ENCODE measurements around the gene PRORP. TPM values are rescaled to one million over a fixed set of nuclear protein-coding genes. Genes with fewer than 3 reads are reported as not detected.

Gene PRORP
- total and polyA plus RNA-seq, 2 of the 13 experiments (the other 11 are each of a cell fraction or from before 2014, with no cell fraction given): 48.9 to 88.7 TPM

DNA sequence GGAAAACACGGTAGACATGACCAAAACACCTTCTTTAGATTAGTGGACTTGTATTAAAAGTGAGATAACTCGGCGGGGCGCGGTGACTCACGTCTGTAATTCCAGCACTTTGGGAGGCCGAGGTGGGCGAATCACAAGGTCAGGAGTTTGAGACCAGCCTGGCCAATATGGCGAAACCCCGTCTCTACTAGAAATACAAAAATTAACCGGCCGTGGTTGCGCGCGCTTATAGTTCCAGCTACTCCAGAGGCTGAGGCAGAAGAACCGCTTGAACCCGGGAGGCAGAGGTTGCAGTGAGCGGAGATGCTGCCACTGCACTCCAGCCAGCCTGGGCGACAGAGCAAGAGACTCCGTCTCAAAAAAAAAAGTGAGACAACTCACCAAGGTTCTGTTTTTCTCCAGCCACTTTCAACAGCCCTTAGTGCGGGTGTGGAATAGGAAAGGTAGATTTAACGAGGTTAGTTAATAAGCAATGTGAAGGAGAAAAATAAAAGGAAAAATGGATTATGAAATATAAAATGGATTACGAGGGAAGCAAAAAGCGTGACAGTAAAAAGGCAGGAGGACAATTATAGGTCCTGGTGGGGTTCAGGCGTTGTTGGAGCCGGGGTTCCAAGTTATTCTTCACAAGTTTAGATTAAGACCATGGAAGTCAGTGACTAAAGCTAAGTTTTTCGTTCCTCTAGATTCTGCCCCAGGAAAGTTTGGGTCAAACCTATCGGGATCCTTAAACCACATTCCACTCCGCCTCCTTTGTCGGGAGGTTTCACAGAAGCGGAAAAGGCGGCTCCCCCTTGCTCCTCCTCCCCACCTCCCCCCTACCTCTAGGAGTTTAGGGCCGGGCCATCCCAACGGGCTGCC, 1.1 kb upstream of the PRORP start (continued):
- TF ChIP-seq CBX2 (IDR thresholded peaks at IDR 0.05; ENCODE audit: low read depth, low read length): 0 out of 2 replicates have a peak, but pooled peaks have one; percentile 10
- TF ChIP-seq CBX2 (CRISPR knock-in tag; IDR thresholded peaks at IDR 0.05; ENCODE audit: low read depth): no peak
- peak; percentile 95 for TF ChIP-seq PRPF4 (IDR thresholded peaks at IDR 0.05; ENCODE audit: low read depth, low read length, poor library complexity, severe bottlenecking)
- TF ChIP-seq, protein P1, sequence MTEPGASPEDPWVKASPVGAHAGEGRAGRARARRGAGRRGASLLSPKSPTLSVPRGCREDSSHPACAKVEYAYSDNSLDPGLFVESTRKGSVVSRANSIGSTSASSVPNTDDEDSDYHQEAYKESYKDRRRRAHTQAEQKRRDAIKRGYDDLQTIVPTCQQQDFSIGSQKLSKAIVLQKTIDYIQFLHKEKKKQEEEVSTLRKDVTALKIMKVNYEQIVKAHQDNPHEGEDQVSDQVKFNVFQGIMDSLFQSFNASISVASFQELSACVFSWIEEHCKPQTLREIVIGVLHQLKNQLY (CRISPR knock-in tag; IDR thresholded peaks at IDR 0.05): peak; percentile 13; the same call in 1 of the 2 replicates
- no peak; the same call in 1 of the 2 replicates for TF ChIP-seq ZNF256 (CRISPR knock-in tag; conservative IDR thresholded peaks at IDR 0.05)
- TF ChIP-seq HOXA5 (CRISPR knock-in tag; IDR thresholded peaks at IDR 0.05): no peak
- TF ChIP-seq, protein P2, sequence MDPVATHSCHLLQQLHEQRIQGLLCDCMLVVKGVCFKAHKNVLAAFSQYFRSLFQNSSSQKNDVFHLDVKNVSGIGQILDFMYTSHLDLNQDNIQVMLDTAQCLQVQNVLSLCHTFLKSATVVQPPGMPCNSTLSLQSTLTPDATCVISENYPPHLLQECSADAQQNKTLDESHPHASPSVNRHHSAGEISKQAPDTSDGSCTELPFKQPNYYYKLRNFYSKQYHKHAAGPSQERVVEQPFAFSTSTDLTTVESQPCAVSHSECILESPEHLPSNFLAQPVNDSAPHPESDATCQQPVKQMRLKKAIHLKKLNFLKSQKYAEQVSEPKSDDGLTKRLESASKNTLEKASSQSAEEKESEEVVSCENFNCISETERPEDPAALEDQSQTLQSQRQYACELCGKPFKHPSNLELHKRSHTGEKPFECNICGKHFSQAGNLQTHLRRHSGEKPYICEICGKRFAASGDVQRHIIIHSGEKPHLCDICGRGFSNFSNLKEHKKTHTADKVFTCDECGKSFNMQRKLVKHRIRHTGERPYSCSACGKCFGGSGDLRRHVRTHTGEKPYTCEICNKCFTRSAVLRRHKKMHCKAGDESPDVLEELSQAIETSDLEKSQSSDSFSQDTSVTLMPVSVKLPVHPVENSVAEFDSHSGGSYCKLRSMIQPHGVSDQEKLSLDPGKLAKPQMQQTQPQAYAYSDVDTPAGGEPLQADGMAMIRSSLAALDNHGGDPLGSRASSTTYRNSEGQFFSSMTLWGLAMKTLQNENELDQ (CRISPR knock-in tag; IDR thresholded peaks at IDR 0.05; ENCODE audit: borderline replicate concordance): peak; percentile 12; the same call in 1 of the 2 replicates
- TF ChIP-seq, protein P3, sequence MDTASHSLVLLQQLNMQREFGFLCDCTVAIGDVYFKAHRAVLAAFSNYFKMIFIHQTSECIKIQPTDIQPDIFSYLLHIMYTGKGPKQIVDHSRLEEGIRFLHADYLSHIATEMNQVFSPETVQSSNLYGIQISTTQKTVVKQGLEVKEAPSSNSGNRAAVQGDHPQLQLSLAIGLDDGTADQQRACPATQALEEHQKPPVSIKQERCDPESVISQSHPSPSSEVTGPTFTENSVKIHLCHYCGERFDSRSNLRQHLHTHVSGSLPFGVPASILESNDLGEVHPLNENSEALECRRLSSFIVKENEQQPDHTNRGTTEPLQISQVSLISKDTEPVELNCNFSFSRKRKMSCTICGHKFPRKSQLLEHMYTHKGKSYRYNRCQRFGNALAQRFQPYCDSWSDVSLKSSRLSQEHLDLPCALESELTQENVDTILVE (CRISPR knock-in tag; IDR thresholded peaks at IDR 0.05): no peak
- TF ChIP-seq TBX3 (IDR thresholded peaks at IDR 0.05; ENCODE audit: borderline replicate concordance): 0 out of 2 replicates have a peak, but pooled peaks have one; percentile 0
- TF ChIP-seq TCF7 (IDR thresholded peaks at IDR 0.05; ENCODE audit: low read depth): 0 out of 2 replicates have a peak, but pooled peaks have one; percentile 11
- peak; percentile 99 for TF ChIP-seq ZBTB38 (CRISPR knock-in tag; IDR thresholded peaks at IDR 0.05)
- 0 out of 2 replicates have a peak, but pooled peaks have one; percentile 20 for TF ChIP-seq SP140L (CRISPR knock-in tag; IDR thresholded peaks at IDR 0.05; ENCODE audit: borderline replicate concordance)
- no peak for TF ChIP-seq ZNF775 (CRISPR knock-in tag; IDR thresholded peaks at IDR 0.05; ENCODE audit: borderline replicate concordance)
- TF ChIP-seq, protein P4, sequence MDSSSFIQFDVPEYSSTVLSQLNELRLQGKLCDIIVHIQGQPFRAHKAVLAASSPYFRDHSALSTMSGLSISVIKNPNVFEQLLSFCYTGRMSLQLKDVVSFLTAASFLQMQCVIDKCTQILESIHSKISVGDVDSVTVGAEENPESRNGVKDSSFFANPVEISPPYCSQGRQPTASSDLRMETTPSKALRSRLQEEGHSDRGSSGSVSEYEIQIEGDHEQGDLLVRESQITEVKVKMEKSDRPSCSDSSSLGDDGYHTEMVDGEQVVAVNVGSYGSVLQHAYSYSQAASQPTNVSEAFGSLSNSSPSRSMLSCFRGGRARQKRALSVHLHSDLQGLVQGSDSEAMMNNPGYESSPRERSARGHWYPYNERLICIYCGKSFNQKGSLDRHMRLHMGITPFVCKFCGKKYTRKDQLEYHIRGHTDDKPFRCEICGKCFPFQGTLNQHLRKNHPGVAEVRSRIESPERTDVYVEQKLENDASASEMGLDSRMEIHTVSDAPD (CRISPR knock-in tag; IDR thresholded peaks at IDR 0.05): peak; percentile 16; the same call in 1 of the 2 replicates
- TF ChIP-seq KAT7 (CRISPR knock-in tag; IDR thresholded peaks at IDR 0.05; ENCODE audit: borderline replicate concordance): no peak; the same call in 1 of the 2 replicates
- TF ChIP-seq TARDBP (CRISPR knock-in tag; IDR thresholded peaks at IDR 0.05): peak; percentile 2; the same call in 1 of the 2 replicates
- no peak for TF ChIP-seq PHF5A (CRISPR knock-in tag; IDR thresholded peaks at IDR 0.05; ENCODE audit: low read depth, unreplicated experiment)
- TF ChIP-seq IRX3 (CRISPR knock-in tag; IDR thresholded peaks at IDR 0.05; ENCODE audit: borderline replicate concordance, low read depth): peak; percentile 46; the same call in 1 of the 2 replicates
- no peak for TF ChIP-seq KDM6A (CRISPR knock-in tag; IDR thresholded peaks at IDR 0.05; ENCODE audit: low read depth)
- TF ChIP-seq FIP1L1 (IDR thresholded peaks at IDR 0.05; ENCODE audit: borderline replicate concordance, insufficient read depth, low read depth, low read length): 0 out of 2 replicates have a peak, but pooled peaks have one; percentile 23
- TF ChIP-seq SATB2 (CRISPR knock-in tag; IDR thresholded peaks at IDR 0.05): no peak
- TF ChIP-seq THYN1 (CRISPR knock-in tag; IDR thresholded peaks at IDR 0.05; ENCODE audit: borderline replicate concordance, low read depth): 0 out of 2 replicates have a peak, but pooled peaks have one; percentile 90
- no peak for TF ChIP-seq HDAC2 (CRISPR knock-in tag; IDR thresholded peaks at IDR 0.05)

Data from HepG2 (cell line).